G401.6 (cell line): ENCODE measurements around the gene APLP1.
"Not testable (repeated sequence)": the region's sequence is repeated elsewhere in the genome, so short reads cannot be mapped to it uniquely, and the experiment has no call there.

Experiments used
- FAIRE-seq: peaks from 2 replicates; lab custom pipeline; 2012; peaks lifted over from hg19 to GRCh38; lab: Jason Lieb, UNC

The APLP1 gene

DNA sequence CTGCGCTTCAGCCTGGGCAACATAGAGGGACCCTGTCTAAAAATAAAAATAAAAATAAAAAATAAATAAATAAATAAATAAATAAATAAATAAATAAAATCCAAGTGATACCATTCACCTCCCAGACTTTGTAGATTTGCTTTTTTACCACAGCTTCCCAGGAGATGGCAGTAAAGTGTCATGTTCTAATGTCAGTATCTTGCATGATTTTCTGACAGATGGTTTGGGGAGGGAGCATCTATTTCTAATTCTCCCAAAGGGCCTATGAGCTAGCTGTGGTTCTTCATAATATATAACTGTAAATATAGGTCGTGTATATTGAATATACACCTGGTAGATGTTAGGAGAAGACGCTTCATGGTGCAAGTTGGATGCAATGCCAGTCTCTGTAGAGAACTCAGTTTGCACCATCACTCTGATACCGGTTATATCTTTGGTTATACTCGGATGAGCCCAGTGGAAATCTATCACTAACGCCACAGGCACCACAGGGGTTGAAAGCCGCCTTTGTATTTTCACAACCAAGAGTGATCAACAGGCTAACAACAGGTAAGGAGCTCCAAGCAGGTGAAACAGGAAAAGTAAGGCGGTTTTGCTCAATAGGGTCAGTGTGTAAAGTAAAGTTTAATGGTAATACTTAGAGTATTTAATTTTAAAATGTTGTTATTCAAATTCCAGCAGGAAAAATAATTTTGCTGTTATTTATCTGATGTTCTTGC is 13.9 kb downstream of the APLP1 start:
- FAIRE-seq: peak; percentile 99

DNA sequence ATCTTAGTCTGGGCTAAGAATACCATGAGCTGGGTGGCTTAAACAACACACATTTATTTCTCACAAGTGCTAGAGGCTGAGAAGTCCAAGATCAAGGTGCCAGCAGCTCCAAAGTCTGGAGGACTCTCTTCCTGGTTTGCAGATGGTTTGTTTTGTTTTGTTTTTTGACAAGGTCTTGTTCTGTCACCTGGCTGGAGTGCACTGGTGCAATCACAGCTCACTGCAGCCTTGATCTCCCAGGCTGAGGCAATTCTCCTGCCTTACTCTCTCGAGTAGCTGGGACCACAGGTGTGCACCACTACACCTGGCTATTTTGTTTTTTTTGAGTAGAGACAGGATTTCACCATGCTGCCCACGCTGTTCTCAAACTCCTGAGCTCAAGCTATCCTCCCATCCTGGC is 15.5 kb downstream of the APLP1 start:
- no peak for FAIRE-seq

DNA sequence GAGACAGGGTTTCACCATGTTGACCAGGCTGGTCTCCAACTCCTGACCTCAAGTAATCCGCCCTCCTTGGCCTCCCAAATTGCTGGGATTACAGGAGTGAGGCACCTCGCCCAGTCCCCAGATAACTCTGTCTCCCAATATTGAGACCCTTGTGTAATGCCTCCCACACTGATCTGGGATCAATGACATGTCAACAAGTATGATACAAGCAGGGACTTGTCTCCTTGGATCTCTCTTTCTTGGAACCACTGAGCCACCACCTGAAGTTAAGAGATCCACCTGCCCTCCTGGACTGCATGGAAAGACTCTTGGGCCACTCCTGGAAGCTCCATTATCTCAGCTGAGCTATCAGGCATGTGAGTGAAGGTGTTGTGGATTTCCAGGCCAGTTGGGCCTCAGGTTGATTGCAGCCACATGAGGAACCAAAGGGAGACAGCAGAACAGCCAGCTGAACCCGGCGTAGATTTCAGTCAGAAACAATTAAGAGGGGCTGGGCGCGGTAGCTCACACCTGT is 16.9 kb downstream of the APLP1 start:
- FAIRE-seq: no peak

DNA sequence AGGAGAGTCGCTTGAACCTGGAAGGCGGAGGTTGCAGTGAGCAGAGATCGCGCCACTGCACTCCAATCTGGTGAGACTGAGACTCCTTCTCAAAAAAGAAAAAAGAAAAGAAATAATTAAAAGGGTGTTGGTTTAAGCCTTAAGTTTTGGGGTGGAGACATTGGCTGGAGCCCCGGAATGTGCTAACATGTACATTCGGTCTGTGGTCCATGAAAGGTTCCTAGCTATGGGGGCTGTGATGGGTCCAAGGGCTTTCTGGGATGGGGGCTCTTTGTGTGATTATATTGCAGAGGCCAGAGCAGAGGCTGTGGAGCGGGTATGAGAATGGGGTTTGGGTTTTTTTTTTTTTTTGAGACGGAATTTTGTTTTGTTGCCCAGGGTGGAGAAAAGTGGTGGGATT is 17.5 kb downstream of the APLP1 start:
- no peak for FAIRE-seq

DNA sequence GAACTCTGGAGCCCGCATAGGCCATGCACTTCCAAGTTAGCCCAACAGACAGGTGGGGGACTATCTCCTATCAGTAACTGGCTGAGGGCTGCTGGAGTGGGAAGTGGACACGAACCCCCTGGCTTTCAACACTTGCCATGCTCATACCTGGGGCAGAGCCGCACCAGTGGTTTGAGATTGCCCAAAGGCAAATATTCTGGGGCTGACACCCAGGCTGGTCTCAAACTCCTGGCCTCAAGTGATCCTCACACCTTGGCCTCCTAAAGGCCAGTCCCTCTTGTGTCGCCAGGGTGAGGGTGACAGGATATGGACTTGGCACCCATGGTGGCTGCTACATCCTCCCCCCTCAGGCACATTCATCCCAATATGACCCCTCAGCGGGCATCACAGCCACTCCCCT is 18.8 kb downstream of the APLP1 start:
- FAIRE-seq: no peak

DNA sequence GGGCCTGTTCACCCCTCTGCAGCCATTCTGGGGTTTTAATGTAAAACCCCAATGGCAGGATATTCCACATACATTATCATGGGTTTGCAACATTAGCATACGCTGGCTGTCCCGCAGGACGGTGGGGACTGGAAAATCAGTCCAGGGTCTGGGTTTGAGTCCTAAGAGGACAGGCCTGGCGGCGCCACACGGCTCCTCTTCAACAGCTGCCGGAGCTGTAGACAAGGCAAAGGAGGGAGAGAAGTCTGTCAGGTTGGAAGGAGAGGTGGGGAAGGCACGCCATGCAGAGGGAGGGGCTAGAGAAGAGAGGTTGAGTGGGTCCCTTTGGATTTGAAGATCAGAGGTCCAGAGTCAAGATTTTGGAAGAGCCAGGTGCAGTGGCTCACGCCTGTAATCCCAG is 20.0 kb downstream of the APLP1 start:
- no peak for FAIRE-seq

DNA sequence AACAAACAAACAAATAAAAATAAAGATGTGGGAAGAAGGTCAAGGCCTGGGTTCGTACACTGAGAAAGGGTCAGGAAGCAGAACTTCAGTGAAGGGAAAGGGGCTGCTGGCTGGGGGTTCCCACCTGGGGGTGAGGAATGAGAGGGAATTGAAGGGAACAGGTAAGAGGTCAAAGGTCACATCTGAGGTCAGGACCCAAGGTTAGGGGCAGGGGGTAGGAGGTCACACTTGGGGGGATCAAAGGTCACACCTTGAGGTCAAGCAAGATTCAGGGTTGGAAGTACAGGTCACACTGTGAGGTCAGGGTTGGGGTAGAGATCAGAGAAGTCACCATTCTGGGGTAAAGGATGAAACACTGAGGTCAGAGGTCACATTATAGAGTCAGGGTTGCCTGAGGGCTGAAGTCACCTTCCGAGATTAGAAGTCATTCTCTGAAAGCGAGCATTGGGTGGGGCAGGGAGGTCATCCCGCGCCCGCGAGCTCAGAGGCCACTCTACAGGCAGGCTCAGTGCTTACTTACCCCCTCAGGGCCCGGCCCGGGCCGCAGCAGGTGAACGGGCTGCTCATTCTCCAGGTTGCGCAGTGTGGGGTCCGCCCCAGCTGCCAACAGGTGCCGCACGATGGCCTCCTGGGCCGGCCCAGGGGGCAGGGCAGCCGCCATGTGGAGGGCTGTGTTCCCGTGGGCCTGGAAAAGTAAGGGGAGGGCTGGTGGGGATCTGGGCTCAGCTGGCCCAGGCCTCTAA is 21.2 kb downstream of the APLP1 start:
- no peak for FAIRE-seq

DNA sequence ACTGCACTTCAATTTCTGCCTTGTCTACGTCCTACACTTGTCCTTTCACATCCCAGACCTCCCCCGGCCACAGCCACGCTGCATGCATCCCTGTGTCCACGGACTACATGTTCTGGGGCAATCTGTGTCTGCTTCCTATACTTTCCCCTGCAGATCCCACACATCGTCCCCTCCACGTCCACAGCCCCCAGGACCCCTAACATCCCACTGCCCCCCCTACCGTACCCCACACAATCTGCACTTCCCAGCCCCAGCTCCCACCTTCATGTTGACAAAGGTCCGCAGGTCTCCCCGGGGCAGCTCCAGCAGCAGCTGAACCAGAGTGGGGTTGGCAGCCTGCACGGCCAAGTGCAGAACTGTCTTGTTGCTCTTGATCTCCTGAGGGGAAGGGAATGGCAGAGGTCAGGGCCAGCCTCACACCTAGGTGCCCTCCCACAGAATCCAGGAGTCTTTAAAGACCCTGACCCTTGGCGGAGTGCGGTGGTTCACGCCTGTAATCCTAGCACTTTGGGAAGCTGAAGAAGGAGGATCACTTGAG is 21.8 kb downstream of the APLP1 start:
- FAIRE-seq: no peak

DNA sequence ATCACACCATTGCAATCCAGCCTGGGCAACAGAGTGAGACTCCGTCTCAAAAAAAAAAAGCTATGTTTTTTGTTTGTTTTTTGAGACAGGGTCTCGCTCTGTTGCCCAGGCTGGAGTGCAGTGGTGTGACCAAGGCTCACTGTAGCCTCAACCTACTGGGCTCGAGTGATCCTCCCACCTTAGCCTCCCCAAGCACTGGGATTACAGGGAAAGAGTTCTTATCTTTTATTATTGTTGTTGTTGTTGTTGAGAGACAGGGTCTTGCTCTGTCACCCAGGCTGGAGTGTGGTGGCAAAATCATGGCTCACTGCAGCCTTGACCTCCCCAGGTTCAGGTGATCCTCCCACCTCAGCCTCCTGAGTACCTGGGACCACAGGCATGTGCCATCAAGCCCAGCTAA is 23.4 kb downstream of the APLP1 start:
- FAIRE-seq: not testable (repeated sequence)

DNA sequence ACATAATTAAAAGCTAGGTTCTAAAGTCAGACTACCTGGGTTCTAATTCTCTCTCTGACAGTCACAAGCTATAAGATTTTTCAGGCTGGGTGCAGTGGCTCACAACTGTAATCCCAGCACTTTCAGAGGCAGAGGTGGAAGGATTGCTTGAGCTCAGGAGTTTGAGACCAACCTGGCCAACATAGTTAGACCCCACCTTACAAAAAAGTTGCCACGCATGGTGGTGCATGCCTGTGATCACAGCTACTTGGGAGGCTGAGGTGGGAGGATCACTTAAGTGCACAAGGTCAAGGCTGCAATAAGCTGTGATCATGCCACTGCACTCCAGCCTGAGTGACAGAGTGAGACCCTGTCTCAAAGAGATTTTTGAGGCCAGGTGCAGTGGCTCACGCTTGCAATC is 26.0 kb downstream of the APLP1 start:
- FAIRE-seq: no peak

DNA sequence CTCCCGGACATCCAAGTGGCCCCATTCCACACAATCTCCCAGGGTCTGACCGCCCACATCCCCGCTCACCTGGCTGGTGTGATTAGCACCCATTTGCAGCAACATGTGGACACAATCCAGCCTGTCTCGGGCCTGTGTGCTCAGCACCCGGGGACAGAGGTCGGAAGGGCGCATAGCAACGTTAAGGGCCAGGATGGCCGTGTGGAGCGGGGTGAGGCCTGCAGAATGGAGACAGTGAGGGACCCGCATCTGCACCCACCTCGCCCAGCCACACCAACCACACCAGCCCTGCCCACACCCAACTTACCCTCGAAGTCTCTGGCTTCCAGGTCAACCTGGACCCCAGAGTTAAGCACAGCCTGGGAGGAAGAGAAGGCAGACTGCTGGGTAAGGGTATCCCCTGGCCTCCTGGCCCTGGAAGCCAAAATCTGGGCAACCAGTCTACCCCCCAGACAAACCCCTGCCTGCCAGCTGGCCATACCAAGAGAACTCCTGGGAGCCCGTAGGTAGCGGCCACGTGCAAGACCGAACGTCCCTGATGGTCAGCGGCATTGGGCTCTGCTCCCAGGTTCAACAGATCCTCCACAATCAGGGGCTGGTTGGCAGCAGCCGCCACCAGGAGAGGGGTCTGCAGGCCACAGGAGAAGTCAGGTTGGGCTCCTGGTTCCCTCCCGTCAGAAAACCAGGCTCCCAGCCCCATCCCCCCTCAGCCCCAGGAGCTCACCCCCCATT is 27.7 kb downstream of the APLP1 start:
- FAIRE-seq: no peak

DNA sequence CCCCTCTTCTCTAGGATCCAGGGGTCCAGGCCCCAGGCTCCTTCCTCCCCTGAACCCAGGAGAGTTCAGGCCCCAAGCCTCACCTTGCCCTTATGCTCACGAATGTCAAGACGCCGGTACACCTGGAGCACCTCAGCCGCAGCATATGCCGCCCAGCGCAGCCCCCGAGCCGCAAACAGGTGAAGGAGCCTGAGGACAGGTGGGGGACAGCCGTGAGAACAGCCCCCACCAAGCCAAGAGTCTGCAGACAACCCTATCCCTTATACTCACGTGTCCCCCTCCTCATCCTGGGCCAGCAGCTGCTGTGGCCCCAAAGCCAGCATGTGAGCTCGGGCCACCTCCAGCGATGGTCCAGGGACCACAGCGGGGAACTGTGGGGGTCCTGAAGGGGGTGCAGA is 28.3 kb downstream of the APLP1 start:
- no peak for FAIRE-seq

DNA sequence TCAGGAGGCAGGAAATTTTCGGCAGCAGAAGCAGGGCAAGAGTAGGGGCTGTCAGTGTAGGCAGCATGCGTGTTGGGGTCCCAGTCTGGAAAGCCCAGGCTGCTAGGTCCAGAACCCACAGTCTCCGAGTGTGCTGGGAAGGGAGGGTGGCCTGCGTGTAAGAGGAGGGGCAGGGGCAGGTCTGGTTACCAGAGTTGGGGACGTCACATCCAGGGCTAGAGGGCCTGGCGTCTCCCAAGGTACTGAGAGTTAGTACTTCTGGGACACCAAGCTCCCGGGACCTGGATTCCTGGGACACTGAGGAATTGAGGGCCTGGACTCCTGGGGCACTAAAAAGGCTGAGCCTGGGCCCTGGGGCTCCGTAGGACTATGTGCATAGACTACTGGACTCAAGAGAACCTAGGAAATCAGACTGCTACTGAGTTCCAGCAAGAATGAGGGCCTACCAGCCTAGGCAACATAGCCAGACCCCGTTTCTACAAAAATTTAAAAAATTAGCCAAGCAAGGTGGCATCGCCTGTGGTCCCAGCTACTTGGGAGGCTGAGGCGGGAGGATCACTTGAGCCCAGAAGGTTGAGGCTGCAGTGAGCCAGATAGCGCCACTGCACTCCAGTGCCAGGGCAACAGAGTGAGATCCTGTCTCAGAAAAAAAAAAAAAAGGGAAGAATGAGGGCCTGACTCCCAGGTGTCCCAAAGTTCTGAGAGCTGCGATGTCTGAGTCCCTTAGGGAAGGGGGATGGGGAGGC is 29.5 kb downstream of the APLP1 start:
- FAIRE-seq: no peak

DNA sequence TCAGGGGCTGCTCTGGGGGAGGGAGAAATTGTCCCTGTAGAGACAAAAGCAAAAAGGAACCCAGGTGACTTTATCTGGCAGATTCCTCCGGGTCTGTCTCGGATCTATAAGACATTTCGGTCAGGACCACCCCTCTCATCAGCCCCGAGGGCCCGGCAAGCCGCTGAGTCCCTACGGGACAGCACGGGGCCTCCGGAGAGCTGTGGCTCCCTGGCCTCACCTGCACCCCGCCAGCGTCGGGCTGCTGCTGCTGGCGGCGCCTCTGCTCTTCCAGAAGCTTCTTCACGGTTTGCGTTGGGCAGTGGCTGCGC is 30.1 kb downstream of the APLP1 start:
- FAIRE-seq: no peak

DNA sequence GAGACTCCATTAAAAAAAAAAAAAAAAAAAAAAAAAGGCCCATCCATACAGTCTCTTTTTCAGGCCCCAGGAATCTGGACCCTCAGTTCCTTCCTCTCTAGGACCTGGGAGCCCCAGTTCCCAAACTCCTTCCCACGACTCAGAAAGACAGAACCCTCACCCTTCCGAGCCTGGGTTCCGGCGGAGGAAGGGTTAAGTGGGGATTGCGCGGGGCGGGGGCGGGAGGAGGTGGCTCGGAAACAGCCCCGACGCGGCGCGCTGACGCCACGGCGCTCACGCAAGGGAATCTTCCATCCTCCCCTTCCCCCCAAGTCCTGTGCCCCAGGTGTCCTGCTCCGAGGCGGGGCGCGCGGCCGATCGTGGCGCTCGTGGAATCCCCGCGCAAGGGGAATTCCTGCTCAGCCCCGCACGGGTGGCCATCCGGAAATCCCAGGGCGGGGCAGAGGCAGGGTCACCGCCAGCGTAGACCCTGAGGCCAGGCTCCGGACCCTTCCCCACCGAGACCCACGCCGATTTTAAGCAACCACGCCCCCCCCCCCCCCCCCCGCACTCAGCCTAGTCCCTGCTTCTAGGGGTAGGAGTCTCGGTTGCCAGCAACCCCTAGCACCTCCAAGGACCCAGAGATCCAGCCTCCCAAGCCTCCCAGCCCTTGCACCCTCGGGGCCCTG is 31.3 kb downstream of the APLP1 start:
- peak; percentile 72 for FAIRE-seq

DNA sequence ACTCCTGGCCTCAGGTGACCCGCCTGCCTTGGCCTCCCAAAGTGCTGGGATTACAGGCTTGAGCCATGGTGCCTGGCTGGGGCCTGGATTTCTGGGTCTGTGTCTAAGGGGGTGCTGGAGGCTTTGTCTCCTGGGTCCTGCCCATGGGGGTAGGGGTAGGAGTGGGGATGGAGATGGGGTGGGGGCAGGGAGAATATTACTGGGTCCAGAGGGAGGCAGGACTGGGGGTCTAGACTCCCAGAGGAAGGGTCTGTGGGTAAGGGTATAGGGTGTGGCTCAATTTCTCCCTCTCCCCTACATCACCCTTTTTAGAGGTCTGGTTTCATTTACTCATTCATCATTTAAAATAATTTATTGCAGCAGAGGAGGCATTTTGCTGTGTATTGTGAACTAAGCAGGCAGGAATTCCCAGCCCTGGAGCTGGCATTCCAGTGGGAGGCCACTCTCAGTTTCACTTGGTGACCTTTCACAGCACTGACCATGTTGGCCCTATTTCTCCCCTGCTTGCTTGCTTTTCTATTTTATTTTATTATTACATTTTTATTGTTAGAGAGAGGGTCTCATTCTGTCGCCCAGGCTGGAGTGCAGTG is 32.8 kb downstream of the APLP1 start:
- FAIRE-seq: peak; percentile 67

DNA sequence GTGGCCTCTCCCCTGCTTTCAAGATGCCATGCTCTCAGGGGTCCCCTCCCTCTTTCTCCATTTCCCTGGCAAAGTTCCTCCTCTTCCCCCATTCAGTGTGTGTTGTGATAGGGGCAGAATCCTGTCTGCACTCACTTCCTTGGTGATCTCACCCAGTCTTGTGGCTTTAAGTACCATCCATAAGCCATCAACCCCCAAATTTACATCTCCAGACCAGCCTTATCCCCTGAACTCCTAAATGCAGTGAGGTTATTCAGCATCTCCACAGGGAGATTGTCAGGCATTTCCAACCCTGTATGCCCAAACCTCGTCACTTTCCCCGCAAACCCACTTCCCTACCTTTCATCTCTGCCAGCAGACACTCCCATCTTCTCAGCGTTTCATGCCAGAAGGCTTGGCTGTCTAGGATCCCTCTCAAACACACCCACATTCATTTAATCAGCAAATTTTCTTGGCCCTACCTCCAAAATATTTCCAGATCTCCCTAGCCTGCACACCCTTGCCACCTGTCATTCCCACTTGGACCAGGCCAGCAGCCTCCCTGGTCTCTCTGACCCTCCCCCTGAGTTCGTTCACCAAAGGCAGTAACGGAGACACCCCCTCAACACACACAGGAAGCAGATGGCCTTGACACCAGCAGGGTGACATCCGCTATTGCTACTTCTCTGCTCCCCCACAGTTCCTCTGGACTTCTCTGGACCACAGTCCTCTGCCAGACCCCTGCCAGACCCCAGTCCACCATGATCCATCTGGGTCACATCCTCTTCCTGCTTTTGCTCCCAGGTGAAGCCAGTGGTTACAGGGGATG is 33.7 kb downstream of the APLP1 start, which contains the start of gene HCST:
Gene HCST (plus strand): TSS at position 676 of the 808 bp plus-strand sequence. CDS start 65 bp downstream, at position 741.
- peak; percentile 3 for FAIRE-seq

DNA sequence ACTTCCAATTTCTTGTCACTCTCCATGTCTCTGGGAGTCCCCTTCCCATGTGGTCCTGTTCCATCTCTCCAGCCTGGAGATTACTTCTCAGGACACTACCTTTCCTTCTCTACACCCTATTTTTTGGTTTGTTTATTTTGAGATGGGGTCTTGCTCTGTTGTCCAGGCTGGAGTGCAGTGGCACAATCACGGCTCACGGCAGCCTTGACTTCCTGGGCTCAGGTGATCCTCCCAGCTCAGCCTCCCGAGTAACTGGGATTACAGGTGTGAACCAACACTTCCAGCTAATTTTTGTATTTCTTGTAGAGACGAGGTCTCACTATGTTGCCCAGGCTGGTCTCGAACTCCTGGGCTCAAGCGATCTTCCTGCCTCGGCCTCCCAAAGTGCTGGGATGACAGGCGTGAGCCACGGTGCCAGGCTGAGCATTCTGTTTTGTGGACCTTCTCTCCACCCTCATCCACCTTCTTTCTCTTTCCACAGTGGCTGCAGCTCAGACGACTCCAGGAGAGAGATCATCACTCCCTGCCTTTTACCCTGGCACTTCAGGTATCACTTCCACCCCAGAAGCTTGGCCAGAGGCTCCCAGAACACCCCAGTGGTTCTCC is 34.6 kb downstream of the APLP1 start:
- FAIRE-seq: no peak

DNA sequence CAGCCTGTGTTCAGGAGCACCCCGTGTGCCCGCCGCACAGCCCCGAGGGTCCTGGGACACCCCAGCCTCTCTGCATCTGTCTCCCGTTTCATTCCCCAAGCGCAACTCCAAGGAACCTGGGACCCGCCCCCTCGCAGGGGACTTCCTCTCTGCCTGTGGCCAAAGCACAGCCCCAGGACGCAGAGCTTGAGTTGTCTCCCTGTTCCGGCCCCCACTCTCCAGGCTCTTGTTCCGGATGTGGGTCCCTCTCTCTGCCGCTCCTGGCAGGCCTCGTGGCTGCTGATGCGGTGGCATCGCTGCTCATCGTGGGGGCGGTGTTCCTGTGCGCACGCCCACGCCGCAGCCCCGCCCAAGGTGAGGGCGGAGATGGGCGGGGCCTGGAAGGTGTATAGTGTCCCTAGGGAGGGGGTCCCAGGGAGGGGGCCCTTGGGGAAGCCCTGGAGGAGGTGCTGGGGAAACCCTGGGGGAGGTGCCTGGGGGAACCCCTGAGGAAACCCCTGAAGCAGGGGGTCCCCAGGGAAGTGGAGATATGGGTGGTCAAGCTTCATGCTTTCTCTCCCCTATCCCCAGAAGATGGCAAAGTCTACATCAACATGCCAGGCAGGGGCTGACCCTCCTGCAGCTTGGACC is 35.3 kb downstream of the APLP1 start:
- FAIRE-seq: no peak
